Erythroblast (primary cell): ENCODE results near the gene LRRC1.

Experiments used
- GATA1 ChIP-seq: IDR thresholded peaks from 2 replicates; pipeline ENCODE4 v1.6.1; 2011; ENCODE audit warnings: low read depth, mild to moderate bottlenecking, control low read depth, low read length, moderate library complexity
- POLR2A ChIP-seq: IDR thresholded peaks from 2 replicates; pipeline ENCODE4 v1.6.1; 2011; ENCODE audit warnings: mild to moderate bottlenecking, low read length

GRCh38 chr6:53928641-53929040, 133.8 kb downstream of the LRRC1 start:
- no peak for TF ChIP-seq POLR2A
- no peak for TF ChIP-seq GATA1
